ENCODE measurements around the gene FHIT. TPM values are rescaled to one million over a fixed set of nuclear protein-coding genes. Genes with fewer than 3 reads are reported as not detected.

Gene FHIT
- total RNA-seq, 1 donor from 2014 or later: 16.1 TPM

- Mint-ChIP-seq H3K4me1 (ENCODE audit: low read depth) (no peaks in the 10 kb centered on the region), H3K9me3 (ENCODE audit: low read depth) (no peaks in the 10 kb centered on the region), H3K27ac (no peak overlapping the region), H3K4me3 (ENCODE audit: low read depth) (no peak overlapping the region), H3K36me3 (ENCODE audit: insufficient read depth) (no peaks in the 10 kb centered on the region), H3K27me3 (no peaks in the 10 kb centered on the region)
- DNase-seq (ENCODE audit: low spot score, unreplicated experiment): no peak
- no peak for TF ChIP-seq CTCF (IDR thresholded peaks at IDR 0.05; ENCODE audit: unreplicated experiment)
These were observed 675.5 kb downstream of the FHIT start for GRCh38 chr3:60575718-60576272.

GRCh38 chr3:60574046-60574769, 677.0 kb downstream of the FHIT start:
- no peaks in the 10 kb centered on the region for H3K36me3 Mint-ChIP-seq (ENCODE audit: insufficient read depth)
- H3K27me3 Mint-ChIP-seq: no peaks in the 10 kb centered on the region
- no peak for DNase-seq (ENCODE audit: low spot score, unreplicated experiment)
- H3K9me3 Mint-ChIP-seq (ENCODE audit: low read depth): no peaks in the 10 kb centered on the region
- no peak for TF ChIP-seq CTCF (IDR thresholded peaks at IDR 0.05; ENCODE audit: unreplicated experiment)
- H3K27ac Mint-ChIP-seq: no peak overlapping the region
- H3K4me1 Mint-ChIP-seq (ENCODE audit: low read depth): no peaks in the 10 kb centered on the region
- no peak overlapping the region for H3K4me3 Mint-ChIP-seq (ENCODE audit: low read depth)

- Mint-ChIP-seq H3K4me1 (ENCODE audit: low read depth) (no peaks in the 10 kb centered on the region), H3K36me3 (ENCODE audit: insufficient read depth) (no peaks in the 10 kb centered on the region), H3K4me3 (ENCODE audit: low read depth) (no peak overlapping the region), H3K9me3 (ENCODE audit: low read depth) (no peaks in the 10 kb centered on the region), H3K27me3 (no peaks in the 10 kb centered on the region), H3K27ac (no peak overlapping the region)
- TF ChIP-seq CTCF (IDR thresholded peaks at IDR 0.05; ENCODE audit: unreplicated experiment): no peak
- no peak for DNase-seq (ENCODE audit: low spot score, unreplicated experiment)
These were observed 677.8 kb downstream of the FHIT start for GRCh38 chr3:60573494-60573893.

- no peaks in the 10 kb centered on the region for H3K27me3 Mint-ChIP-seq
- H3K4me1 Mint-ChIP-seq (ENCODE audit: low read depth): no peaks in the 10 kb centered on the region
- no peak overlapping the region for H3K27ac Mint-ChIP-seq
- H3K36me3 Mint-ChIP-seq (ENCODE audit: insufficient read depth): peaks cover 1% of the 10 kb centered on the region
- TF ChIP-seq CTCF (IDR thresholded peaks at IDR 0.05; ENCODE audit: unreplicated experiment): no peak
- H3K9me3 Mint-ChIP-seq (ENCODE audit: low read depth): peaks cover 4% of the 10 kb centered on the region
- H3K4me3 Mint-ChIP-seq (ENCODE audit: low read depth): no peak overlapping the region
- no peak for DNase-seq (ENCODE audit: low spot score, unreplicated experiment)
These were observed 679.7 kb downstream of the FHIT start for GRCh38 chr3:60571511-60571910.

GRCh38 chr3:60557122-60557521, 694.1 kb downstream of the FHIT start:
- Mint-ChIP-seq H3K4me3 (ENCODE audit: low read depth) (no peak overlapping the region), H3K27me3 (no peaks in the 10 kb centered on the region), H3K36me3 (ENCODE audit: insufficient read depth) (no peaks in the 10 kb centered on the region), H3K4me1 (ENCODE audit: low read depth) (no peaks in the 10 kb centered on the region), H3K9me3 (ENCODE audit: low read depth) (no peaks in the 10 kb centered on the region), H3K27ac (no peak overlapping the region)
- TF ChIP-seq CTCF (IDR thresholded peaks at IDR 0.05; ENCODE audit: unreplicated experiment): no peak
- DNase-seq (ENCODE audit: low spot score, unreplicated experiment): no peak
